GM19452 (cell line): ENCODE measurements around the gene CTDSP2.

Source experiments
- ATAC-seq: cut with Tn5 transposase; IDR thresholded peaks from one replicate; pipeline ENCODE4 v1.9.1; 2021; ENCODE audit not compliant: unreplicated experiment

CTDSP2 gene

GRCh38 chr12:57817261-57817989 is 29.1 kb downstream of the CTDSP2 start:
- ATAC-seq = no peak

DNA sequence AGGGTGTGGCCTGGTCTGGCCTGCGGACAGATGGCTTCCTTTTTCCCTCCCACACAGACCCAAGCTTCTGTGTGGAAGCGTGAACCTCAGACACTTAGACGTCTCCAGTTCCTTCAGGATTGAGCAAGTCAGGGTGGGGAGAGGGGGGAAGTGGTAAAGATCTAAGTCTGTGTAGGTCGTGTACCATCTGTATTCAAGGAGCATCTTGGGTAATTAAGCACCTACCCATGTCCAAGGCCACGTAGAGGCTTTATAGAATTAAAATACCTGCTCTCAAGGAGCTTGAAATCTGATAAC is 29.7 kb downstream of the CTDSP2 start:
- ATAC-seq = no peak

- ATAC-seq = no peak
These were observed 30.3 kb downstream of the CTDSP2 start for GRCh38 chr12:57816001-57816854.

- no peak for ATAC-seq
These were observed 31.1 kb downstream of the CTDSP2 start for GRCh38 chr12:57815177-57816000.

GRCh38 chr12:57813971-57814772 is 32.4 kb downstream of the CTDSP2 start:
- ATAC-seq = no peak

DNA sequence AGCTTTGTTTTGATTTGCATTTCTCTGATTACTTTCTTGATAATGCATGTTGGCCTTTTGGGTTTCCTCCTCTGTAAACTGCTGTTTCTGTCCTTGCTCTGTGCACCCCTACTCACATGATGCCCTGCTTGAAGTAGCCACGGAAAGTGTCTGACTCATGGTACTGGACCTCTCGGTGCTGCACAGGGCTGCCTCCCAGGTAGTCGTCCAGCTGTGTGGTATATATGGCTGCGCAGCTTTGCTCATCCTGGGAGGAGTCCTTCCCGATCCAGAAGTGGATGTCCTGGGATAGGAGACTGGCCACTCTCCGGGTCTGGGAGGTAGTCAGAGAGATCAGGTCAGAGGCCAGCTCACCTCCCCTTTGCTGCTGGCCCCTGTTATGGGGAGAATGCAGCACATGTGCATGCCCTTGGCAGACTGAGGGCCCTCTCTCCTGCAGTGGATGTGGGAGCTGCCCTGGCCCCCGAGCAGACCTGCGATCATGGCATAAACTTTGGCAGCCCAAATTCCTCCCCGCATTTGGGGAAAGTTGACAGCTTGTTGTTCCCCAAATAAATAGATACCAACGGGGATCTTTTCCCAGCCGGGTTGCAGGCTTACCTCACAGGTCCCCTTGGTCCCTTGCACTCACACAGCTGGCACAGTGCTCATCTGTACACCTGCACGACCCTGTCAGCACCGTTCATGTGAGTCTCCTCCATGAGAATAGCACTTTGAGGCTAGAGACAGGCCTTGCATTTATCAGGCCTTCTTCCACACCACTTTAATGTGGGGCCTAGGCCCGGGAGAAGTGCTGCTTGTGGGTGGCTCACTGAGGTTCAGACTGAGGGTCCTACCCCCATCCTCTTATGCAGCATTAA is 33.2 kb downstream of the CTDSP2 start:
- ATAC-seq = no peak

DNA sequence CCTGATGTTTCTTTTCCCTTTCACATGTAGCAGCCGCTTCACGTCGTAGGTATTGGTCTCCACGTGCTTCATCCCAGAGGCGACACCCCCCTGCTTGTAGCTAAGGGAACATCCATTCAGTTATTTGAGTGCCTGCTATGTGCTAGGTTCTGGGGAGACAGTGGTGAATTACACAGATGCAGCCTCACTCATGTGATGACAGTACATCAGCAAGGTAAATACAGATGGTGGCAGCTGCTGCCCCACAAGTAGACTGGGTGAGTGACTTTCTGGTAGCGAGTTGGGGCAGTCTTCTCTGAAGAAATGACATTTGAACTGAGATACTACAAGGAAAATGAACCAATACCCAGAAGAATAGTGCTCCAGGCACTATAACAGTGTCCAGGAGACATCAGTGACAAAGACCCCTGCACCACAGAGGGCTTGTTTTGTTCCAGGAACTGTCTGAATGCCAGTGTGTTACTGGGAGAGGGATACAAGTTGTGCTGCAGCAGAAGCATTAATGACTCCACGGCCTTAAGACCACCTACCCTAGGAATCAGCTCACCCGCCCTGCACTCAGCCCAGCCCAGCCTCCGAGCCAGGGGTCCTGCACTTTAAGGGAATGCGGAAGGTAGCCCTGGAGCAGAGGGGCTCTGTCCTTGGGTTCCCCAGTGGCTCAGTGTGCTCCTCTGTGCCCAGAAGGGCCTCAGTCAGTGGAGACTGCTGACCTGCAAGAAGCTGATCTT is 35.3 kb downstream of the CTDSP2 start:
- ATAC-seq = no peak

DNA sequence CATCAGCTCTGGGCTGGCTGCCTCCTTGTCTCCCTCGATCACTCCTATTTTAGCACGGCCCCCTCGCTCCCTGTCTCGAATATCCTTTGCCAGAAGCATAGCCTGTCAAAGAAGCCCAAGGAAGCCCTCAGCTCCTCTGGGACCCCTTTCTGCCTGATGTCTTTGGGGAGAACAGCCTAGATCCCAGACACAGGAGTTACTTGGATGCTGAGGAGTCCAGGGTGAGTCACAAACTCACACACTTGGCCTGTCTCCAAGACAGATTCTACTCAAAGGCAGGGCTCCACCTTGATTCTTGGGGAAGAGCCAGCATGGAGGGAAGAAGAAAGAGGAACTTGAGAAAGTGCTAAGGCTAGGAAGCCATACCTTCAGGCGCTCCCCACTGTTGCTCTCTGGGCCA is 36.1 kb downstream of the CTDSP2 start:
- no peak for ATAC-seq

GRCh38 chr12:57809425-57809824 is 37.1 kb downstream of the CTDSP2 start:
- ATAC-seq = no peak

- no peak for ATAC-seq
These were observed 38.2 kb downstream of the CTDSP2 start for GRCh38 chr12:57808351-57808750.

DNA sequence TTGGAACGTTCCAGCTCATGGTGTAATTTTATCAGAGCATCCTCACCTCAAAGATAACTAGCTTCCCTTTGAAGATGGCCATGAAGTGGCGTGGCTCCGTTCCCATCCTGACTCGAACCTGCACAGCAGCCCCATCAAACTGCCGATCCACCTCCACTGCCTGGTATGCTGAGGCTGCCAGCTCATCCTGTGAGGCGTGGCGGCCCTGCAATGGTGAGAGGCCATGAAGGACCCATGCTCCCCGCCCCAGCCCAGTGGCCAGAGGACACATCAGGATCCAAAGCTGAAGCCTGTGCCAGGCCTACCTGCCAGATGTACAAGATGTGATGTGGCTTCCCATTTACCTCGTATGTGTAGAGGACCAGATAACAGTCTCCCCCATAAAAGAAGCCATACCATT is 39.2 kb downstream of the CTDSP2 start:
- no peak for ATAC-seq

GRCh38 chr12:57806677-57807076 is 39.9 kb downstream of the CTDSP2 start:
- no peak for ATAC-seq

DNA sequence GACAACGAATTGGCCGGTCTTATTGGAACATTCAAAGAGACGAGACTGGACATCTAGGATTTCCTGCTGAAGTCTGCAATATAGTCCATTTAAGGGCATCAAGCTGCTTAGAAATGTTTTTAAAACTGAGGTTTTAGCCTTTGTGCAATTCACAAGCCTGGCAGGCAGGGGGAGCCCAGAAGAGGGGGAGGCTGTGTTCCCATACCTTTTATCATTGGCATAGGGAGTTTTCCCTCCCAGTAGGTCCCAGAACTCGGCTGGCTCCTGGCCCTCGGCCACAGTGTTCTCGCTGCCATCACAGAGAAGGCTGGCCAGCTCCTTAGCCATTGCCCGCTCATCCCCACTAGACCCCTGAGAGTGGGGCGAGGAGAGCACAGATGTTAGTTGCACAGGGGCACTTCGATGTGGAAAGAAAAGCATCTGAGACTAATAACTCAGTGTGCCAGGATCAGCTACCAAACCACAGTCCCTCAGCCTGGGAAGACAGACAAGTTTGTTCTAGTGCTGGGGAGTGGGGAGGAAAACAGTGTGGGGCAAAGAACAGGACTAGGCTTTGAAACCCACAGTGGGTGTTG is 43.1 kb downstream of the CTDSP2 start:
- no peak for ATAC-seq

GRCh38 chr12:57802607-57803006 is 43.9 kb downstream of the CTDSP2 start:
- ATAC-seq = no peak

- no peak for ATAC-seq
These were observed 45.6 kb downstream of the CTDSP2 start for GRCh38 chr12:57800965-57801364.

DNA sequence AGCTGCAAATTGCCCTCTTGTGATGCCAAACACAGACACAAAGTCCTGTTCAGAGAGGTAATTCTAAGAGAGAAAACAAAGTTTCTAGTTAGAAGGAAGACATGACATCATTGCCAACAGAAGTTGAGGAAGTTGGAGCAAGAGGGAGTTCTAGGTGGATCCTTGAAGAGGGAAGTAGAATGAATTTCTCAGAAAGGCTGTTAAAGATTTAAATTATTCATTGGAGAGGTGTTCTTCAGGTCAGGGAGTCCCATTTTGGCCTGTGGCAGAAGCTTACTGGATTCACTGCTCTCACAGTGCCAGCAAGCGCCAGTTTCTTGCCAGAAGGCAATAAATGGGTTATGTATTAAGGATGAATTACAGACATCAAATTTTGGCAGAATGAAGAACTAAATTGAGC is 48.6 kb downstream of the CTDSP2 start:
- no peak for ATAC-seq

DNA sequence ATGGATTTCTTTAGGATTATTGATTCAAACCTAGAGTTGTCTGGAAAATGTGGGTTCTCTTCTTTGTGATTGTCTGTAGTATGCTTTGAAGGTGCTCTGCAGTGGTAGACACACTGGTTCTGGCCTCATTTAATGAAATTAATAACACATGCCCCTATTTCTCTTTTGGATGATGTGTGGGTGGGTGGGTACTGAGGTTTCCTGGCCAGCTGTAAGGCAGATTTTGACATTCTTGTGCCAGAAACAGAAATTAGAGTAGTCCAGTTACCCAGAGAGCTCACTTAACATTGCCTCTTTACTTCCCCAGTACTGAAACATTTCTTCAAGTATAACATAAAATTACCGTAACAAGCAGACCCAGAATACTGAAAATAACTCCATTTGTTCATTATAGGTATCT is 49.5 kb downstream of the CTDSP2 start:
- no peak for ATAC-seq

GRCh38 chr12:57795354-57795753 is 51.2 kb downstream of the CTDSP2 start:
- no peak for ATAC-seq

DNA sequence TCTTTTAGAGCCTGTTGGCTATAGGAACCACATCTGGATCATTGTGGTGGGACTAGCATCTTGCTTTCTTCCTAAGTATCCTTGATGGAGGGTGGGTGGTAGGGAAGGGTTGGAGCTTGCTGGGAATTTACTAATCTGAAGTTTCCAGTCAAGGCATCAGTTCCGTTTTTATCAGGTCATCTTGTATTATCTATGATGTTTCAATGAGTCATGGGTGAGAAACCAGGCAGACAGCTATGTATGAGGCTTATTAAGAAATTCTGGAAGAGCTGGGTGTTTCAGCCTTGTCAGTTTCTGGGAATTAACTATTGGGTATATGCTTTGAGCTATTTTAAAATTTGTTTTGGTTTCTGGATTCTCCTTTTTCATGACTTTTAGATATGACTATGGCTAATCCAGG is 52.6 kb downstream of the CTDSP2 start:
- no peak for ATAC-seq
